DMS153 treated with DMSO at 0.1 percent for 48 hours (cell line): ENCODE measurements around the gene TAF1L.
"Not testable (repeated sequence)": the region's sequence is repeated elsewhere in the genome, so short reads cannot be mapped to it uniquely, and the experiment has no call there.

Experiments
- DNase-seq: peaks from one replicate; lab custom pipeline; 2025; ENCODE audit not compliant: unreplicated experiment; lab: John Stamatoyannopoulos, UW

Gene TAF1L

GRCh38 chr9:32635362-32635761 is at the start of gene TAF1L:
Gene TAF1L, minus strand, starts transcription at chr9:32635669. Its CDS starts 90 bp downstream, at chr9:32635579.
- no peak for DNase-seq

- DNase-seq: no peak
Measured at GRCh38 chr9:32681751-32682150, 46.3 kb upstream of the TAF1L start.

- no peak for DNase-seq
Measured at GRCh38 chr9:32677931-32678330, 42.5 kb upstream of the TAF1L start.

GRCh38 chr9:32672469-32672868 is 37.0 kb upstream of the TAF1L start:
- DNase-seq: no peak

- DNase-seq: no peak
Measured at GRCh38 chr9:32671333-32671732, 35.9 kb upstream of the TAF1L start.

- DNase-seq: no peak
Measured at GRCh38 chr9:32665101-32665500, 29.6 kb upstream of the TAF1L start.

- no peak for DNase-seq
Measured at GRCh38 chr9:32663741-32664140, 28.3 kb upstream of the TAF1L start.

- no peak for DNase-seq
Measured at GRCh38 chr9:32647671-32648070, 12.2 kb upstream of the TAF1L start.

- no peak for DNase-seq
Measured at GRCh38 chr9:32644698-32645097, 9.2 kb upstream of the TAF1L start.

GRCh38 chr9:32633151-32633550 is 2.3 kb downstream of the TAF1L start:
- DNase-seq: not testable (repeated sequence)

GRCh38 chr9:32631991-32632390 is 3.5 kb downstream of the TAF1L start:
- no peak for DNase-seq

- no peak for DNase-seq
Measured at GRCh38 chr9:32627394-32627954, 8.0 kb downstream of the TAF1L start.

- no peak for DNase-seq
Measured at GRCh38 chr9:32625320-32625719, 10.1 kb downstream of the TAF1L start.

- DNase-seq: no peak
Measured at GRCh38 chr9:32622948-32623347, 12.5 kb downstream of the TAF1L start.

- no peak for DNase-seq
Measured at GRCh38 chr9:32618261-32618660, 17.2 kb downstream of the TAF1L start.

GRCh38 chr9:32606811-32607210 is 28.7 kb downstream of the TAF1L start:
- DNase-seq: no peak

- no peak for DNase-seq
Measured at GRCh38 chr9:32603914-32604852, 31.3 kb downstream of the TAF1L start.

- not testable (repeated sequence) for DNase-seq
Measured at GRCh38 chr9:32599021-32599420, 36.4 kb downstream of the TAF1L start.

GRCh38 chr9:32596936-32597335 is 38.5 kb downstream of the TAF1L start:
- DNase-seq: no peak

- DNase-seq: no peak
Measured at GRCh38 chr9:32596096-32596865, 39.2 kb downstream of the TAF1L start.

- DNase-seq: no peak
Measured at GRCh38 chr9:32590898-32591297, 44.6 kb downstream of the TAF1L start.

GRCh38 chr9:32590476-32590875 is 45.0 kb downstream of the TAF1L start:
- DNase-seq: no peak
